Esophagus (tissue), 2 donors: ENCODE results near the gene CENPVL2. TPM values are rescaled to one million over a fixed set of nuclear protein-coding genes. Genes with fewer than 3 reads are reported as not detected.
"Not testable (repeated sequence)": the region's sequence is repeated elsewhere in the genome, so short reads cannot be mapped to it uniquely, and the experiment has no call there.

Experiments
- H3K27ac ChIP-seq, 2 donors: one replicate each; pipeline ENCODE4 v1.5.1; 2013; ENCODE audit warnings: low read depth in 2 of 2, mild to moderate bottlenecking in 2 of 2, inconsistent platforms in 1 of 2, low read length in 1 of 2, moderate library complexity in 1 of 2
- H3K27me3 ChIP-seq, 2 donors: one replicate each; pipeline ENCODE4 v1.6.1; 2013; ENCODE audit warnings: low read length in 2 of 2, control low read depth in 1 of 2, mild to moderate bottlenecking in 1 of 2; ENCODE audit not compliant: insufficient read depth in 2 of 2, control insufficient read depth in 1 of 2
- H3K36me3 ChIP-seq, 2 donors: one replicate each; pipeline ENCODE4 v1.6.1; 2013; ENCODE audit warnings: low read length in 1 of 2; ENCODE audit not compliant: control insufficient read depth in 2 of 2, insufficient read depth in 2 of 2
- H3K4me1 ChIP-seq, 2 donors: one replicate each; pipeline ENCODE4 v1.6.1; 2013; ENCODE audit warnings: low read length in 1 of 2; ENCODE audit not compliant: control insufficient read depth in 2 of 2, insufficient read depth in 2 of 2
- H3K4me3 ChIP-seq, 2 donors: one replicate each; pipeline ENCODE4 v1.5.1; 2013; ENCODE audit warnings: low read length in 2 of 2, mild to moderate bottlenecking in 2 of 2, low read depth in 1 of 2, moderate library complexity in 1 of 2
- H3K9me3 ChIP-seq, 2 donors: one replicate each; pipeline ENCODE4 v1.6.1; 2013; ENCODE audit warnings: mild to moderate bottlenecking in 2 of 2, low read depth in 1 of 2, low read length in 1 of 2, moderate library complexity in 1 of 2; ENCODE audit not compliant: control insufficient read depth in 2 of 2, insufficient read depth in 1 of 2
- WGBS, 2 donors: extraction: QIAGEN DNeasy Blood & Tissue Kit; methylation state at CpG; one replicate each; pipeline ENCODE4 v1.1.7; 2013; 5-methylcytosine and 5-hydroxymethylcytosine counted together
- polyA plus RNA-seq, 2 donors: library from polyadenylated mRNA; stranded (reverse); fragments of 200-250 nt; gene quantifications; one replicate each; pipeline ENCODE4 v1.2.3, GENCODE V29; 2013
- donor health status: healthy with polysubstance abuse.
- donor health status: Bipolar disorder and iron deficiency.

Gene CENPVL2
- polyA plus RNA-seq, 2 donors: not detected

GRCh38 chrX:51643377-51643776 is 39.3 kb downstream of the CENPVL2 start:
- no peak overlapping the region for H3K4me3 ChIP-seq
- no peaks in the 10 kb centered on the region for H3K4me1 ChIP-seq
- 56 to 62% methylated on average over 2 of the region's 2 CpGs for WGBS, 2 donors
- H3K36me3 ChIP-seq: no peaks in the 10 kb centered on the region
- H3K27me3 ChIP-seq: no peaks in the 10 kb centered on the region
- no peaks in the 10 kb centered on the region for H3K9me3 ChIP-seq
- no peak overlapping the region for H3K27ac ChIP-seq

- Histone ChIP-seq H3K9me3 (no peaks in the 10 kb centered on the region), H3K36me3 (no peaks in the 10 kb centered on the region), H3K27ac (no peak overlapping the region), H3K4me1 (peaks cover 0 to 2% of the 10 kb centered on the region in 2 donors), H3K4me3 (no peak overlapping the region), H3K27me3 (peaks cover 0 to 4% of the 10 kb centered on the region in 2 donors)
- WGBS, 2 donors: 34% methylated on average over 19 of the region's 19 CpGs
Observed at GRCh38 chrX:51641421-51642021, 41.1 kb downstream of the CENPVL2 start.

- 78 to 81% methylated on average over 7 of the region's 7 CpGs for WGBS, 2 donors
Observed at GRCh38 chrX:51636511-51636910, 46.1 kb downstream of the CENPVL2 start.

More at GRCh38 chrX:51636511-51636910, 46.1 kb downstream of the CENPVL2 start:
- H3K36me3 ChIP-seq, H3K9me3 ChIP-seq, H3K4me1 ChIP-seq, H3K4me3 ChIP-seq, H3K27me3 ChIP-seq, H3K27ac ChIP-seq: not testable (repeated sequence)

Other genes with a start within 250 kb of the CENPVL2 start
- under 1 TPM; 0.49 to 0.75 TPM for gene NUDT11, start 186.2 kb downstream of the CENPVL2 start, polyA plus RNA-seq
- not detected for gene CENPVL3, start 63.9 kb downstream of the CENPVL2 start, polyA plus RNA-seq
- gene CENPVL1, start 27.7 kb upstream of the CENPVL2 start, polyA plus RNA-seq: not detected
- 1 to 10 TPM in 1 of 2 donors, under 1 TPM in 1; 0.67 to 1.2 TPM for gene GSPT2, start 60.6 kb upstream of the CENPVL2 start, polyA plus RNA-seq
- gene MAGED1, start 210.8 kb upstream of the CENPVL2 start, polyA plus RNA-seq: 10 to 100 TPM in 1 of 2 donors, 1 to 10 TPM in 1; 8.5 to 18.3 TPM